ENCODE data around the gene UGDH.
"Not testable (repeated sequence)": the region's sequence is repeated elsewhere in the genome, so short reads cannot be mapped to it uniquely, and the experiment has no call there.

UGDH gene

GRCh38 chr4:39528061-39528465, 824 bp upstream of the UGDH start:
- DNase-seq (ENCODE audit: low spot score) = no peak

GRCh38 chr4:39526765-39527295, 409 bp downstream of the UGDH start:
- peak; percentile 37 for DNase-seq (ENCODE audit: low spot score)

- DNase-seq (ENCODE audit: low spot score) = peak; percentile 39
Observed at GRCh38 chr4:39525822-39526690, 1.2 kb downstream of the UGDH start.

GRCh38 chr4:39524161-39524957, 2.9 kb downstream of the UGDH start:
- no peak for DNase-seq (ENCODE audit: low spot score)

GRCh38 chr4:39522068-39522467, 5.2 kb downstream of the UGDH start:
- no peak for DNase-seq (ENCODE audit: low spot score)

GRCh38 chr4:39521253-39521919, 5.9 kb downstream of the UGDH start:
- DNase-seq (ENCODE audit: low spot score) = no peak

GRCh38 chr4:39518484-39518883, 8.8 kb downstream of the UGDH start:
- no peak for DNase-seq (ENCODE audit: low spot score)

- DNase-seq (ENCODE audit: low spot score) = no peak
Observed at GRCh38 chr4:39516407-39516966, 10.8 kb downstream of the UGDH start.

- DNase-seq (ENCODE audit: low spot score) = not testable (repeated sequence)
Observed at GRCh38 chr4:39515669-39516401, 11.4 kb downstream of the UGDH start.

- DNase-seq (ENCODE audit: low spot score) = no peak
Observed at GRCh38 chr4:39514888-39515401, 12.3 kb downstream of the UGDH start.

- DNase-seq (ENCODE audit: low spot score) = not testable (repeated sequence)
Observed at GRCh38 chr4:39514266-39514665, 13.0 kb downstream of the UGDH start.

GRCh38 chr4:39510348-39510929, 16.8 kb downstream of the UGDH start:
- DNase-seq (ENCODE audit: low spot score) = no peak

- no peak for DNase-seq (ENCODE audit: low spot score)
Observed at GRCh38 chr4:39505581-39505980, 21.7 kb downstream of the UGDH start.

GRCh38 chr4:39504538-39504937, 22.7 kb downstream of the UGDH start:
- no peak for DNase-seq (ENCODE audit: low spot score)

GRCh38 chr4:39502664-39503035, 24.6 kb downstream of the UGDH start:
- not testable (repeated sequence) for DNase-seq (ENCODE audit: low spot score)

- DNase-seq (ENCODE audit: low spot score) = no peak
Observed at GRCh38 chr4:39502019-39502663, 25.1 kb downstream of the UGDH start.

GRCh38 chr4:39498727-39499020, 28.6 kb downstream of the UGDH start:
- no peak for DNase-seq (ENCODE audit: low spot score)

GRCh38 chr4:39497909-39498726, 29.1 kb downstream of the UGDH start:
- DNase-seq (ENCODE audit: low spot score) = no peak

GRCh38 chr4:39495446-39496213, 31.6 kb downstream of the UGDH start:
- DNase-seq (ENCODE audit: low spot score) = no peak

Measured in cerebellar cortex (tissue), 1 donor.